ENCODE measurements around the gene MMP26.
"Not testable (repeated sequence)": the region's sequence is repeated elsewhere in the genome, so short reads cannot be mapped to it uniquely, and the experiment has no call there.

The MMP26 gene

GRCh38 chr11:4695442-4695841 lies 9.1 kb upstream of the MMP26 start:
- Mint-ChIP-seq H3K9me3 (no peaks in the 10 kb centered on the region), H3K4me3 (no peak overlapping the region), H3K4me1 (ENCODE audit: low read depth) (no peaks in the 10 kb centered on the region)

GRCh38 chr11:4697585-4697984 lies 7.0 kb upstream of the MMP26 start, which contains the start of gene OR51E2:
OR51E2 (minus strand) TSS chr11:4697853; CDS start chr11:4682711, 15,142 bp downstream.
- H3K4me1 Mint-ChIP-seq (ENCODE audit: low read depth): no peaks in the 10 kb centered on the region
- no peak within 1 kb of the TSS for H3K4me3 Mint-ChIP-seq
- H3K36me3 Mint-ChIP-seq (ENCODE audit: low read depth): no peaks in the 10 kb centered on the region
- no peak within 1 kb of the TSS for H3K27ac Mint-ChIP-seq
- no peaks in the 10 kb centered on the region for H3K27me3 Mint-ChIP-seq
- H3K9me3 Mint-ChIP-seq: no peaks in the 10 kb centered on the region
- intact Hi-C loops (cut with micrococcal nuclease): no loop called here

More at GRCh38 chr11:4695442-4695841, 9.1 kb upstream of the MMP26 start:
- Mint-ChIP-seq H3K27me3 (no peaks in the 10 kb centered on the region), H3K36me3 (ENCODE audit: low read depth) (no peaks in the 10 kb centered on the region), H3K27ac (no peak overlapping the region)
- intact Hi-C loops (cut with micrococcal nuclease): no loop called here

DNA sequence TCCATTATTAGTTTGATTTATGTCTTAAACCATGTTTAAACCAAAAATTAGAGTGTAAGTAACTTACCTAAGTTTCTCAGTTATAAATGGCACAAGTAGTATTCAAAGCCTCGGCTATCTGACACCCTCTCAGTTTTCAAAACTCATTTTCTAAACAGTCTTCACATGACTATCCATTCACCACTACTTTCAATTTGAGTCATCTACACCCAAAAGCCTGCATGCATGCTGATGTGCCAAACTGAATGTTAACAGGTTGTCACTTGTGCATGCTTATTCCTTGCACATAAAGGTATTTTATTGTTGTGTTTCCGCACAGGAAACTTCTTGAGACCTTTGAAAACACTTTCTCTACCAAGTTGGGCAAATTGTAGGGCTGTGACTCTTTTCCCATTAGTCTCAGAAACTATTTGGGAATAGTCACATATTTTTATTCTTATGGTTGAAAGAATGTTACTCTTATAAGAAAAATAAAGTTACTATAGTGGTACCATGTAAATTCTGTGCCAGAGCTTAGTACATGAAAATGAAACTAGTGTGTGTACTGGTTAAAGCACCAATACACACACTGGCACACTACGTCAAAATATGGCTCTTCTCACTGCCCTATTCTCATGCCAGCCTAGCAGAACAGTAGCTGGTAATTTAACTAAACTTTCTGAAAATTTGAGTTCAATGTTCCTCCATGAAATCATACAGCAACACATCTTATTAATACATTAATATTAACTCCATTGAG lies 4.7 kb upstream of the MMP26 start:
- no peak overlapping the region for H3K27ac Mint-ChIP-seq
- H3K4me3 Mint-ChIP-seq: no peak overlapping the region
- H3K4me1 Mint-ChIP-seq (ENCODE audit: low read depth): no peaks in the 10 kb centered on the region
- no peaks in the 10 kb centered on the region for H3K36me3 Mint-ChIP-seq (ENCODE audit: low read depth)
- intact Hi-C loops (cut with micrococcal nuclease): no loop called here
- H3K9me3 Mint-ChIP-seq: no peaks in the 10 kb centered on the region
- H3K27me3 Mint-ChIP-seq: no peaks in the 10 kb centered on the region

GRCh38 chr11:4700436-4700820 lies 4.2 kb upstream of the MMP26 start:
- Mint-ChIP-seq H3K4me3 (no peak overlapping the region), H3K36me3 (ENCODE audit: low read depth) (no peaks in the 10 kb centered on the region), H3K9me3 (no peaks in the 10 kb centered on the region), H3K27me3 (no peaks in the 10 kb centered on the region), H3K27ac (no peak overlapping the region), H3K4me1 (ENCODE audit: low read depth) (no peaks in the 10 kb centered on the region)
- intact Hi-C loops (cut with micrococcal nuclease): no loop called here

GRCh38 chr11:4704790-4705334 lies 278 bp downstream of the MMP26 start:
- intact Hi-C loops (cut with micrococcal nuclease): no loop called here
- no peaks in the 10 kb centered on the region for H3K27me3 Mint-ChIP-seq
- no peaks in the 10 kb centered on the region for H3K9me3 Mint-ChIP-seq
- no peaks in the 10 kb centered on the region for H3K4me1 Mint-ChIP-seq (ENCODE audit: low read depth)
- no peak overlapping the region for H3K27ac Mint-ChIP-seq
- no peaks in the 10 kb centered on the region for H3K36me3 Mint-ChIP-seq (ENCODE audit: low read depth)
- no peak overlapping the region for H3K4me3 Mint-ChIP-seq

- intact Hi-C loops (cut with micrococcal nuclease): no loop called here
- Mint-ChIP-seq H3K9me3 (no peaks in the 10 kb centered on the region), H3K4me3 (no peak overlapping the region)
These were observed 8.7 kb downstream of the MMP26 start for GRCh38 chr11:4713241-4713640.

GRCh38 chr11:4714300-4714699 lies 9.7 kb downstream of the MMP26 start:
- intact Hi-C loops (cut with micrococcal nuclease): no loop called here
- H3K4me1 Mint-ChIP-seq (ENCODE audit: low read depth): no peaks in the 10 kb centered on the region
- peaks cover 2% of the 10 kb centered on the region for H3K27me3 Mint-ChIP-seq
- H3K36me3 Mint-ChIP-seq (ENCODE audit: low read depth): no peaks in the 10 kb centered on the region
- no peak overlapping the region for H3K27ac Mint-ChIP-seq
- no peaks in the 10 kb centered on the region for H3K9me3 Mint-ChIP-seq
- H3K4me3 Mint-ChIP-seq: no peak overlapping the region

More at GRCh38 chr11:4713241-4713640, 8.7 kb downstream of the MMP26 start:
- Mint-ChIP-seq H3K4me1 (ENCODE audit: low read depth) (no peaks in the 10 kb centered on the region), H3K27me3 (peaks cover 2% of the 10 kb centered on the region), H3K36me3 (ENCODE audit: low read depth) (no peaks in the 10 kb centered on the region), H3K27ac (no peak overlapping the region)

- H3K4me1 Mint-ChIP-seq (ENCODE audit: low read depth); H3K27me3 Mint-ChIP-seq; H3K27ac Mint-ChIP-seq; H3K4me3 Mint-ChIP-seq; H3K9me3 Mint-ChIP-seq; intact Hi-C loops (cut with micrococcal nuclease); H3K36me3 Mint-ChIP-seq (ENCODE audit: low read depth): not testable (repeated sequence)
These were observed 18.3 kb downstream of the MMP26 start for GRCh38 chr11:4722616-4723534.

DNA sequence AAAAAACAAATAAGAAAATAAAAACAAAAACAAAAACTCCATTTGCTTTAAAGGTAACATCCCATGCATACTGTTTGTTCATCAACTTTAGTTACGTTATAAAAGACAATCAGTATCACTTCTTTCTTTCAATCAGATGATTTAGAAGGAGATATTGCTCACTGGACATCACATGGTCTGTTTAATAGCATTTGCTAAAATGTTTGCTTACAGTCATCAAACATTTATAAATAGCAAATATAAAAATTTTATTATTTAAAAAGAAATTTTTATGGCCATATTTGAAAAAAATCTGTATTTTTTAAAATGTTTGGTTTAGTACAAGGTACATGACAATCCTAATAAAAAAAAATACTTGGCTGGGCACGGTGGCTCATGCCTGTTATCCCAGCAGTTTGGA lies 22.6 kb downstream of the MMP26 start:
- Mint-ChIP-seq H3K27me3 (no peaks in the 10 kb centered on the region), H3K4me3 (no peak overlapping the region), H3K4me1 (ENCODE audit: low read depth) (no peaks in the 10 kb centered on the region), H3K27ac (no peak overlapping the region), H3K36me3 (ENCODE audit: low read depth) (no peaks in the 10 kb centered on the region), H3K9me3 (no peaks in the 10 kb centered on the region)
- intact Hi-C loops (cut with micrococcal nuclease): no loop called here

DNA sequence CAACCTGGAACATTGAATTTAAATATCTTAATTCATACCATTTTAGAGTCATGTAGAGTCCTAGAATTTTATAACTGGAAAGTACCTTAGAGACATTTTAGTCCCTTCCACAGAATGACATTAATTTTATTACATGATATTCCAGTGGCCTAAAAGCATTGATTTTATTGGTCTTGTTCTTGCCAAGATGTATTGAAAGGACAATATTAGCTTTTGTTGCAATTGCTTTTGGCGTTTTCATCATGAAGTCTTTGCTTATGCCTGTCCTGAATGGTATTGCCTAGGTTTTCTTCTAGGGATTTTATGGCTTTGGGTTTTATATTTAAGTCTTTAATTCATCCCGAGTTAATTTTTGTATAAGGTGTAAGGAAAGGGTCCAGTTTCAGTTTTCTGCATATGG lies 36.2 kb downstream of the MMP26 start:
- Mint-ChIP-seq H3K9me3 (no peaks in the 10 kb centered on the region), H3K4me1 (ENCODE audit: low read depth) (peaks cover 8% of the 10 kb centered on the region), H3K4me3 (no peak overlapping the region), H3K27ac (no peak overlapping the region), H3K36me3 (ENCODE audit: low read depth) (no peaks in the 10 kb centered on the region), H3K27me3 (no peaks in the 10 kb centered on the region)
- intact Hi-C loops (cut with micrococcal nuclease): no loop called here

GRCh38 chr11:4748438-4748837 lies 43.9 kb downstream of the MMP26 start:
- Mint-ChIP-seq H3K9me3 (no peaks in the 10 kb centered on the region), H3K27me3 (peaks cover 2% of the 10 kb centered on the region)
- intact Hi-C loops (cut with micrococcal nuclease): no loop called here

DNA sequence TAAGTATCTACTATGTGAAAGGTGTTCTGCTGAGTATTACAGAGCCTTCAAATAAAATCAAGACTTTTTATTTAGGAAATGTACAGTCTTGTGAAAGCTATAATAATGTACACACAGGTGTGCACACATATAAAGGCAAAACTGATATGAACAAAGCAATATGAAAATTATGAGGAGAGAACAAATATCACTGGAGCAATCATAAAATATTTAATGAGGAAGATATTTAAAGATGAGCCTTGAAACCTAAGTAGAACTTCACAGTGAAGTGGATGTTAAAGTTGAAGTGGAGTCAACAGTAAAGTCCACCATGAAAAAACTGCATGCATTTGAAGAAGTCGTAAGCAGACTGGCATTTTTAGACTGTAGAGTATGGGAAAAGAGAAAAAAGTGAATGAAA lies 46.6 kb downstream of the MMP26 start:
- intact Hi-C loops (cut with micrococcal nuclease): no loop called here
- Mint-ChIP-seq H3K36me3 (ENCODE audit: low read depth) (no peaks in the 10 kb centered on the region), H3K4me1 (ENCODE audit: low read depth) (no peaks in the 10 kb centered on the region), H3K27me3 (peaks cover 2% of the 10 kb centered on the region), H3K4me3 (no peak overlapping the region), H3K27ac (no peak overlapping the region), H3K9me3 (no peaks in the 10 kb centered on the region)

More at GRCh38 chr11:4748438-4748837, 43.9 kb downstream of the MMP26 start:
- H3K4me1 Mint-ChIP-seq (ENCODE audit: low read depth): no peaks in the 10 kb centered on the region
- H3K4me3 Mint-ChIP-seq: no peak overlapping the region
- no peak overlapping the region for H3K27ac Mint-ChIP-seq
- no peaks in the 10 kb centered on the region for H3K36me3 Mint-ChIP-seq (ENCODE audit: low read depth)
